Peyer's patch (tissue), 4 donors: ENCODE measurements around the gene PSMC3. TPM values are rescaled to one million over a fixed set of nuclear protein-coding genes. Genes with fewer than 3 reads are reported as not detected.

Experiments used
- DNase-seq, 3 donors: peaks; one replicate each; pipeline ENCODE4 v3.0.0-alpha.2; 2017 to 2019
- H3K27ac ChIP-seq, 4 donors: fragments of 200-600 bp; sonication (generic); one replicate each; pipeline ENCODE4 v1.5.1; 2016 to 2019
- H3K27me3 ChIP-seq, 2 donors: fragments of 200-600 bp; sonication (generic); one replicate each; pipeline ENCODE4 v1.5.1; 2019
- H3K36me3 ChIP-seq, 3 donors: fragments of 200-600 bp; sonication (generic); one replicate each; pipeline ENCODE4 v1.5.1; 2016 to 2019
- H3K4me1 ChIP-seq, 4 donors: fragments of 200-600 bp; sonication (generic); one replicate each; pipeline ENCODE4 v1.5.1; 2016 to 2019
- H3K4me3 ChIP-seq, 4 donors: fragments of 200-600 bp; sonication (generic); 1 replicate in 3 of 4; 2 replicates in 1 of 4; pipeline ENCODE4 v1.5.1; 2016 to 2019; ENCODE audit warnings: mild to moderate bottlenecking in 1 of 4
- H3K9me3 ChIP-seq, 4 donors: fragments of 200-600 bp; sonication (generic); one replicate each; pipeline ENCODE4 v1.5.1; 2016 to 2019; ENCODE audit warnings: mild to moderate bottlenecking in 1 of 4
- POLR2A ChIP-seq, 2 donors: fragments of 450-650 bp; IDR thresholded peaks; one replicate each; pipeline ENCODE4 v1.5.1; 2017; ENCODE audit warnings: antibody characterized with exemption in 2 of 2, mild to moderate bottlenecking in 2 of 2, moderate library complexity in 2 of 2
- total RNA-seq, 4 donors: library from RNA; depleted of rRNA; stranded (reverse); fragments of >200 nt; gene quantifications; one replicate each; pipeline ENCODE4 v1.1.0, GENCODE V29; 2016
- TF ChIP-seq, protein P1 (sequence below), 6 experiments: fragments of 450-650 bp in 4 of 6; fragments of 200-600 bp in 2 of 6; sonication (generic) in 1 of 6; IDR thresholded peaks; one replicate each; pipeline ENCODE4 v1.5.1; 2017 to 2019; ENCODE audit warnings: antibody characterized with exemption in 6 of 6, mild to moderate bottlenecking in 3 of 6, moderate library complexity in 1 of 6

The PSMC3 gene
- total RNA-seq, 4 donors from 2014 or later = 47.6 to 121 (median 70.9) TPM

- Histone ChIP-seq H3K9me3 (no peaks in the 10 kb centered on the region), H3K27me3 (no peaks in the 10 kb centered on the region), H3K36me3 (no peaks in the 10 kb centered on the region), H3K4me1 (peaks cover 0 to 25% (median 24%) of the 10 kb centered on the region in 4 donors), H3K27ac (peak overlapping the region in 2 of 4 donors; percentile 39 to 52), H3K4me3 (no peak overlapping the region)
- TF ChIP-seq, protein P1, sequence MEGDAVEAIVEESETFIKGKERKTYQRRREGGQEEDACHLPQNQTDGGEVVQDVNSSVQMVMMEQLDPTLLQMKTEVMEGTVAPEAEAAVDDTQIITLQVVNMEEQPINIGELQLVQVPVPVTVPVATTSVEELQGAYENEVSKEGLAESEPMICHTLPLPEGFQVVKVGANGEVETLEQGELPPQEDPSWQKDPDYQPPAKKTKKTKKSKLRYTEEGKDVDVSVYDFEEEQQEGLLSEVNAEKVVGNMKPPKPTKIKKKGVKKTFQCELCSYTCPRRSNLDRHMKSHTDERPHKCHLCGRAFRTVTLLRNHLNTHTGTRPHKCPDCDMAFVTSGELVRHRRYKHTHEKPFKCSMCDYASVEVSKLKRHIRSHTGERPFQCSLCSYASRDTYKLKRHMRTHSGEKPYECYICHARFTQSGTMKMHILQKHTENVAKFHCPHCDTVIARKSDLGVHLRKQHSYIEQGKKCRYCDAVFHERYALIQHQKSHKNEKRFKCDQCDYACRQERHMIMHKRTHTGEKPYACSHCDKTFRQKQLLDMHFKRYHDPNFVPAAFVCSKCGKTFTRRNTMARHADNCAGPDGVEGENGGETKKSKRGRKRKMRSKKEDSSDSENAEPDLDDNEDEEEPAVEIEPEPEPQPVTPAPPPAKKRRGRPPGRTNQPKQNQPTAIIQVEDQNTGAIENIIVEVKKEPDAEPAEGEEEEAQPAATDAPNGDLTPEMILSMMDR (IDR thresholded peaks at IDR 0.05) = no peak
- TF ChIP-seq POLR2A (IDR thresholded peaks at IDR 0.05) = no peak
- DNase-seq = peak in 1 of 3 donors; percentile 60
These were observed 35.1 kb downstream of the PSMC3 start for GRCh38 chr11:47391077-47391583.

DNA sequence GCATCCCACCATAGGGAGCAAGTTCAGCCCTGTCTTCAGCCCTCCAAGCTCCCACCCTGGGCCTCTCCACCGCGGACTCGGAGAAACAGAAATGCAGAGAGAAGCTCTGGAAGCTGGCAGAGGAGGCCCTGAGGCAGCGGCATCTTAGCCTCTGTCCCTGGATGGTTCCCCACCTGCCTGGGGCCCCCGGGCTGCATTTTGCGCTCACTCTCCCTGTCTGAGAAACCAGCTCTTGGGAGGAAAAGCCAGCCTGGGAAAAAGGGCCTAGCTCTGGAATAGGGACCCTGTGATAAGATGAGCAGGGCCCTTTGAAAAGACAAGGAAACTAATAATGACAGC lies 35.8 kb downstream of the PSMC3 start:
- Histone ChIP-seq H3K9me3 (no peaks in the 10 kb centered on the region), H3K36me3 (no peaks in the 10 kb centered on the region), H3K27ac (peak overlapping the region in 1 of 4 donors; percentile 39), H3K27me3 (no peaks in the 10 kb centered on the region), H3K4me1 (peaks cover 0 to 25% (median 20%) of the 10 kb centered on the region in 4 donors), H3K4me3 (no peak overlapping the region)
- DNase-seq = no peak
- TF ChIP-seq POLR2A (IDR thresholded peaks at IDR 0.05) = no peak
- TF ChIP-seq, protein P1 (IDR thresholded peaks at IDR 0.05) = no peak

DNA sequence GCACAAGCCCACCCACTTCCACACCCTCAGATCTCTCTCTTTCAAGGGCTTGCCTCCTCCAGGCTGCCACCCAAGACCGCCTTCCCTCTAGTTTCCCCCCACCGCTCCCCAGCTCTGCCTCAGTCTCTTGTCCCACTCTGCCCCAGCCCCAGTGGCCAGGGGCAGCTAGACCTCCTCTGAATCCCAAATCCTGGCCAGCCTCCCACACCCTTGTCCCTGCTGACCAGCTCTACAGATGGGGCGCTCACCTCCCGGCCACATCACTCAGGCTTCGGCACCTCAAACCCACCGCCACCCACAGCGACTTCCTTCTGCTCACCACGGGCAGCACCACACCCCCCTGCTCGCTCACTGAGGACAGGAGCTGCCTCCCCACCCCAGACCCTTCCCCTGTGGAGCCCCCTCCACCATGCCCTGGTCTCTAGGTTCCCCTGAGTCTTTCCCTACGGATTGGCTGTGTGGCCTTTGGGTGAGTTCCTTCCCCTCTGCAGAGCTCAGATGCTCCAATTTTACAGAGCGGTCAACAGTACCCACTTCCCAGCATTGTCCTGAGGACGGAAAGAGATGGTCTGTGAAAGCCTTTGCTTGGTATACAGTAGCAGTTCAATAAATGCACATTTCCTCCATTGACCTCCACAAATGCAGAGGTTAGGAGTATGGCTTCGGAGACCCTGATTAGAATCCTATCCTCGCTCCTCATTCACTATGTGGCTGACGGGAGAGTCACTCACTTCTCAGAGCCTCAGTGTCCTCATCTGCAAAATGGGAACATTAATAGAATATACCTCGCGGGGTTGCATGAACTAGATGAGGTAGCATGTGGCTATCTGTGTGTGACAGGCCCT lies 36.4 kb downstream of the PSMC3 start:
- TF ChIP-seq POLR2A (IDR thresholded peaks at IDR 0.05) = no peak
- TF ChIP-seq, protein P1 (IDR thresholded peaks at IDR 0.05) = no peak
- no peak overlapping the region for H3K27ac ChIP-seq

DNA sequence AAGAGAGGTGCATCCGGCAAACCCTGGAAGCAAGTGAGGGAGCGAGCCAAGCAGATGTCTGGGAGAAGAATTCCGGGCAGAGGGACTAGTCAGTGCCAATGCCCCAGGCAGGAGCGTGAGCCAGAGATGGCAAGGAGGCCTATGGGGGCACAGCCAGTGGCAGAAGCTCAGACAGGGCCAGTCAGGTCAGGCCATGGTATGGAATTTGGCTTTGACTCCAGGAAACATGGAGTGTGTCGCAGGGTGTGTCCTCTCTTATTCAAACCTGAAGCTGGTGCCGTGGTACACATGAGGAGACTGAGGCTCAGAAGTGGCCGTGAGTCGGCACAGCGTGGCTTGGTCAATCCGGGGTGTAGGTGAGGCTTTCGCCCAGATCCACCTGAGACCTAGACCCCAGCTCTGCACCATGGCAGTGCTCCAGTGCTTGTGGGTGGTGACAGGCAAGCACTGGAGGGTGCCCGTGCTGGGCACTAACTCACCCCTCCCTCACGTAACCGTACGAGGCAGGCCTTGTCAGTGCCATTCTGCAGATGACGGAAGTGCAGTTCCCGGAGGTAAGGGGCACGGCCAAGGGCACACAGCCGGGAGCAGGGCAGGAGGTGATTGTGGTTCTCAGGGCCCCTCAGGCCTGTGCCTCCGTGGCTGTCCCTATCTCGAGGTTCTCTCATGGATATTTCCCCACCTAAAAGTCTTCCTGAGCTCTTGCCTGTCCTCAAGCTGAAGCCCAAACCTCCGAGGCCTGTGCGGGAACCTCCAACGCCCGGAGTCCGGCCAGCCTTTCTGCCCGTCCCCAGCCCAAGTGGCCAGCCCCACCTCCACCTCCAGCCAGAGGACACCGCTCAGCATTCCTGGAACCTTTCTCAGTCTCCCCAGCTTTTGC lies 37.3 kb downstream of the PSMC3 start:
- Histone ChIP-seq H3K4me3 (no peak overlapping the region), H3K36me3 (no peaks in the 10 kb centered on the region), H3K27me3 (no peaks in the 10 kb centered on the region), H3K27ac (no peak overlapping the region), H3K9me3 (no peaks in the 10 kb centered on the region), H3K4me1 (peaks cover 0 to 12% (median 10%) of the 10 kb centered on the region in 4 donors)
- no peak for DNase-seq
- TF ChIP-seq, protein P1 (IDR thresholded peaks at IDR 0.05) = no peak
- TF ChIP-seq POLR2A (IDR thresholded peaks at IDR 0.05) = no peak

More for the DNA sequence above, 36.4 kb downstream of the PSMC3 start:
- Histone ChIP-seq H3K9me3 (no peaks in the 10 kb centered on the region), H3K36me3 (no peaks in the 10 kb centered on the region), H3K4me3 (no peak overlapping the region), H3K4me1 (peaks cover 0 to 19% (median 16%) of the 10 kb centered on the region in 4 donors), H3K27me3 (no peaks in the 10 kb centered on the region)
- no peak for DNase-seq

- no peak overlapping the region for H3K27ac ChIP-seq
- TF ChIP-seq, protein P1 (IDR thresholded peaks at IDR 0.05) = no peak
- TF ChIP-seq POLR2A (IDR thresholded peaks at IDR 0.05) = no peak
- no peak for DNase-seq
These were observed 38.1 kb downstream of the PSMC3 start for GRCh38 chr11:47387944-47388696.

More at GRCh38 chr11:47387944-47388696, 38.1 kb downstream of the PSMC3 start:
- H3K27me3 ChIP-seq = no peaks in the 10 kb centered on the region
- peaks cover 0 to 7% (median 4%) of the 10 kb centered on the region in 4 donors for H3K4me1 ChIP-seq
- no peak overlapping the region for H3K4me3 ChIP-seq
- no peaks in the 10 kb centered on the region for H3K36me3 ChIP-seq
- H3K9me3 ChIP-seq = no peaks in the 10 kb centered on the region
